Stomach (tissue), 4 donors: ENCODE data around the gene GRAMD2A.

Experiments used
- EP300 ChIP-seq: sonication (generic); formaldehyde crosslinking; IDR thresholded peaks from one replicate; pipeline ENCODE4 v1.6.1; 2017; ENCODE audit warnings: antibody characterized with exemption
- POLR2A ChIP-seq, 4 donors: fragments of 450-650 bp; IDR thresholded peaks; one replicate each; pipeline ENCODE4 v1.6.1; 2016; ENCODE audit warnings: antibody characterized with exemption in 4 of 4, control low read depth in 2 of 4, mild to moderate bottlenecking in 1 of 4, moderate library complexity in 1 of 4
- POLR2AphosphoS5 ChIP-seq, 3 donors: sonication (generic); formaldehyde crosslinking; IDR thresholded peaks; one replicate each; pipeline ENCODE4 v1.6.1; 2016; ENCODE audit warnings: antibody characterized with exemption in 3 of 3
- TF ChIP-seq, protein P1 (sequence below), 7 experiments: fragments of 450-650 bp in 4 of 7; fragments of 200-600 bp in 3 of 7; sonication (generic) in 3 of 7; IDR thresholded peaks; one replicate each; pipeline ENCODE4 v1.5.1; 2016 to 2019; ENCODE audit warnings: antibody characterized with exemption in 7 of 7, control low read depth in 2 of 7, mild to moderate bottlenecking in 1 of 7

DNA sequence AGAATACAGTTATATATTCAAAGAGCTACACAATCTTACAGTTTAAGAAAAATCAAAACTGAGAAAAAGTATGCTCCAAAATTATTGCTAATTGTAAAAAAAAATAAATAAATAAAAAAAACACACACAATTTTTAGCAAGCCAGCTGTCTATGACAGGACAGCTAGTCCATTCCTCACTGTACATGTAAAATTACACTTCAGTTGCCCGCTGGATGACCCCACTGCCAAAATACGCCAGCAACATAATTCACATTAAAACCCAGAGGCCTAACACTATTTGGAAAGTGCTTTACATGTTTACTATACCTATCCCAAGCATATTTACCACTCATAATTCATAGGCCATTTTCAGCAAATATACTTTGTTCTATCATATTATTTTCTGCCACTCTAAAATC is 85.5 kb downstream of the GRAMD2A start:
- TF ChIP-seq POLR2AphosphoS5 (IDR thresholded peaks at IDR 0.05) = no peak
- TF ChIP-seq, protein P1, sequence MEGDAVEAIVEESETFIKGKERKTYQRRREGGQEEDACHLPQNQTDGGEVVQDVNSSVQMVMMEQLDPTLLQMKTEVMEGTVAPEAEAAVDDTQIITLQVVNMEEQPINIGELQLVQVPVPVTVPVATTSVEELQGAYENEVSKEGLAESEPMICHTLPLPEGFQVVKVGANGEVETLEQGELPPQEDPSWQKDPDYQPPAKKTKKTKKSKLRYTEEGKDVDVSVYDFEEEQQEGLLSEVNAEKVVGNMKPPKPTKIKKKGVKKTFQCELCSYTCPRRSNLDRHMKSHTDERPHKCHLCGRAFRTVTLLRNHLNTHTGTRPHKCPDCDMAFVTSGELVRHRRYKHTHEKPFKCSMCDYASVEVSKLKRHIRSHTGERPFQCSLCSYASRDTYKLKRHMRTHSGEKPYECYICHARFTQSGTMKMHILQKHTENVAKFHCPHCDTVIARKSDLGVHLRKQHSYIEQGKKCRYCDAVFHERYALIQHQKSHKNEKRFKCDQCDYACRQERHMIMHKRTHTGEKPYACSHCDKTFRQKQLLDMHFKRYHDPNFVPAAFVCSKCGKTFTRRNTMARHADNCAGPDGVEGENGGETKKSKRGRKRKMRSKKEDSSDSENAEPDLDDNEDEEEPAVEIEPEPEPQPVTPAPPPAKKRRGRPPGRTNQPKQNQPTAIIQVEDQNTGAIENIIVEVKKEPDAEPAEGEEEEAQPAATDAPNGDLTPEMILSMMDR (IDR thresholded peaks at IDR 0.05) = no peak
- TF ChIP-seq EP300 = no peak
- TF ChIP-seq POLR2A (IDR thresholded peaks at IDR 0.05) = no peak
